K562 (cell line): ENCODE data around the gene ZNF598. TPM values are rescaled to one million over a fixed set of nuclear protein-coding genes. Genes with fewer than 3 reads are reported as not detected.

ENCODE experiments used
- CCNT2 ChIP-seq: IDR thresholded peaks from 2 replicates; pipeline ENCODE4 v1.6.1; 2011; ENCODE audit warnings: borderline replicate concordance, low read depth, mild to moderate bottlenecking, moderate library complexity, mixed read lengths, low read length; ENCODE audit not compliant: insufficient read length; ENCODE audit errors: extremely low read depth
- CREB1 ChIP-seq, 2 experiments: sonication (generic) in 1 of 2; formaldehyde crosslinking in 1 of 2; IDR thresholded peaks; 2 replicates each; pipeline versions ENCODE4 v1.6.1 to v1.8.0; 2012 to 2022; ENCODE audit warnings: inconsistent platforms in 1 of 2, mild to moderate bottlenecking in 1 of 2, missing genetic modification reagents in 1 of 2, moderate library complexity in 1 of 2
- CTCFL ChIP-seq: IDR thresholded peaks from 2 replicates; pipeline ENCODE4 v1.6.1; 2011; ENCODE audit warnings: borderline replicate concordance, low read depth, mild to moderate bottlenecking, moderate library complexity, low read length; ENCODE audit not compliant: insufficient read depth, poor library complexity, severe bottlenecking
- FOXA3 ChIP-seq, 2 experiments: fragments of 450-650 bp in 1 of 2; sonication (generic) in 1 of 2; formaldehyde crosslinking; IDR thresholded peaks in 1 of 2; conservative IDR thresholded peaks in 1 of 2; 2 replicates each; pipeline versions ENCODE4 v1.4.0 to v1.8.0; 2020 to 2022; ENCODE audit warnings: mild to moderate bottlenecking in 2 of 2, missing genetic modification reagents in 1 of 2
- KLF13 ChIP-seq: fragments of 450-650 bp; IDR thresholded peaks from 2 replicates; pipeline ENCODE4 v1.6.1; 2016; ENCODE audit warnings: missing genetic modification characterization, low read depth, mild to moderate bottlenecking, missing compliant biosample characterization, moderate library complexity, borderline replicate concordance
- NONO ChIP-seq, 2 experiments: fragments of 200-400 bp in 1 of 2; fragments of 450-650 bp in 1 of 2; formaldehyde crosslinking in 1 of 2; IDR thresholded peaks; 2 replicates each; pipeline ENCODE4 v1.6.1; 2017; ENCODE audit warnings: low read depth in 2 of 2, mild to moderate bottlenecking in 2 of 2, moderate library complexity in 2 of 2, low read length in 1 of 2
- NR2F6 ChIP-seq: fragments of 450-650 bp; formaldehyde crosslinking; IDR thresholded peaks from 2 replicates; pipeline ENCODE4 v1.4.0; 2020; ENCODE audit warnings: mild to moderate bottlenecking
- PCBP2 ChIP-seq: fragments of 200-400 bp; formaldehyde crosslinking; IDR thresholded peaks from 2 replicates; pipeline ENCODE4 v1.6.1; 2018; ENCODE audit warnings: low read length, low read depth, mild to moderate bottlenecking, moderate library complexity; ENCODE audit not compliant: poor library complexity, severe bottlenecking
- PHF21A ChIP-seq: fragments of 450-650 bp; IDR thresholded peaks from 2 replicates; pipeline ENCODE4 v1.6.1; 2017; ENCODE audit warnings: low read depth, borderline replicate concordance
- POLR2AphosphoS5 ChIP-seq: IDR thresholded peaks from 2 replicates; pipeline ENCODE4 v1.6.1; 2011; ENCODE audit warnings: mild to moderate bottlenecking, low read depth, low read length, moderate library complexity; ENCODE audit not compliant: control insufficient read depth, insufficient read depth
- POLR2B ChIP-seq: fragments of 450-650 bp; IDR thresholded peaks from 2 replicates; pipeline ENCODE4 v1.6.1; 2018; ENCODE audit warnings: low read depth; ENCODE audit not compliant: partially characterized antibody
- POLR2H ChIP-seq: IDR thresholded peaks from 2 replicates; pipeline ENCODE4 v1.6.1; 2016; ENCODE audit warnings: missing genetic modification characterization, low read depth, mild to moderate bottlenecking, control low read depth, missing compliant biosample characterization, moderate library complexity
- SUPT5H ChIP-seq: fragments of 450-650 bp; IDR thresholded peaks from 2 replicates; pipeline ENCODE4 v1.6.1; 2016
- TAF1 ChIP-seq: IDR thresholded peaks from 2 replicates; pipeline ENCODE4 v1.6.1; 2011; ENCODE audit warnings: mild to moderate bottlenecking, low read length, moderate library complexity; ENCODE audit not compliant: insufficient read depth, control insufficient read depth, severe bottlenecking; ENCODE audit errors: extremely low read depth
- TCFL5 ChIP-seq: fragments of 250-450 bp; sonication (Bioruptor Pico); conservative IDR thresholded peaks from 2 replicates; pipeline ENCODE4 v1.6.1; 2021; ENCODE audit warnings: mild to moderate bottlenecking, moderate library complexity, matching md5 sums
- TSHZ1 ChIP-seq: fragments of 250-450 bp; sonication (Bioruptor Pico); IDR thresholded peaks from 2 replicates; pipeline ENCODE4 v1.4.0; 2020; ENCODE audit warnings: mild to moderate bottlenecking, moderate library complexity
- ZFP30 ChIP-seq: fragments of 250-450 bp; sonication (Bioruptor Pico); IDR thresholded peaks from 2 replicates; pipeline ENCODE4 v1.8.0; 2022; ENCODE audit warnings: moderate library complexity, mild to moderate bottlenecking, inconsistent platforms, borderline replicate concordance
- ZNF551 ChIP-seq: fragments of 250-450 bp; sonication (Bioruptor Pico); IDR thresholded peaks from 2 replicates; pipeline ENCODE4 v1.5.0; 2021; ENCODE audit warnings: mild to moderate bottlenecking, moderate library complexity
- ZNF695 ChIP-seq: fragments of 450-650 bp; formaldehyde crosslinking; IDR thresholded peaks from 2 replicates; pipeline ENCODE4 v1.4.0; 2020; ENCODE audit warnings: mild to moderate bottlenecking, moderate library complexity
- polyA plus RNA-seq, 8 experiments: library from polyadenylated mRNA; depleted of rRNA in 4 of 8; stranded (reverse) in 5 of 8; unstranded in 3 of 8; fragments of >200 nt; fragmentation: Nextera tagmentation in 2 of 8; fragmentation: Illumina TruSeq in 1 of 8; extraction: Ambion mirVana in 2 of 8; extraction: Trizol in 1 of 8; gene quantifications; 2 replicates each; pipeline versions ENCODE4 v1.2.1 to v1.2.3, GENCODE V29; 2011 to 2014; ENCODE audit warnings: inconsistent platforms in 1 of 8, missing spikeins in 1 of 8
- total RNA-seq, 7 experiments: library from RNA; depleted of rRNA in 6 of 7; stranded (reverse); fragments of >200 nt in 6 of 7; fragmentation: Illumina TruSeq in 2 of 7; extraction: Trizol in 2 of 7; gene quantifications; 2 replicates each; pipeline versions ENCODE4 v1.2.1 to v1.2.3, GENCODE V29; 2011 to 2021; ENCODE audit warnings: low replicate concordance in 1 of 7

Gene ZNF598
- total and polyA plus RNA-seq, 9 of the 15 experiments (the other 6 are each of a cell fraction or from before 2014, with no cell fraction given), result 0.11 to 115 (median 29.6) TPM

GRCh38 chr16:1960665-1961630 is 48.7 kb downstream of the ZNF598 start (continued):
- TF ChIP-seq PCBP2, result no peak
- peak; percentile 0 for TF ChIP-seq CTCFL
- peak; percentile 88 for TF ChIP-seq POLR2AphosphoS5
- TF ChIP-seq ZNF551 (CRISPR knock-in tag), result peak; percentile 83; the same call in 1 of the 2 replicates
- TF ChIP-seq CCNT2, result no peak
- TF ChIP-seq ZNF695, result 0 out of 2 replicates have a peak, but pooled peaks have one; percentile 52
- no peak for TF ChIP-seq NONO (IDR thresholded peaks at IDR 0.05; ENCODE audit: low read depth in 2 of 2, low read length in 1 of 2)
- TF ChIP-seq ZFP30 (CRISPR knock-in tag), result 0 out of 2 replicates have a peak, but pooled peaks have one; percentile 22
- peak; percentile 18 for TF ChIP-seq TAF1
- TF ChIP-seq SUPT5H, result peak; percentile 95
- TF ChIP-seq CREB1 (IDR thresholded peaks at IDR 0.05), result no peak; the same call in 1 of the 2 replicates
- TF ChIP-seq CREB1 (CRISPR knock-in tag; IDR thresholded peaks at IDR 0.05), result 0 out of 2 replicates have a peak, but pooled peaks have one; percentile 18
- no peak for TF ChIP-seq TSHZ1
- peak; percentile 40; the same call in 1 of the 2 replicates for TF ChIP-seq POLR2H (tag)
- peak; percentile 92 for TF ChIP-seq POLR2B
- no peak for TF ChIP-seq KLF13
- TF ChIP-seq FOXA3 (CRISPR knock-in tag; conservative IDR thresholded peaks at IDR 0.05 in 1 of 2, IDR thresholded peaks at IDR 0.05 in 1 of 2), result peak in 1 of 2 experiments; percentile 53; a peak in 1 of 4 replicates
- TF ChIP-seq TCFL5, result no peak
- TF ChIP-seq PHF21A, result 0 out of 2 replicates have a peak, but pooled peaks have one; percentile 40
- TF ChIP-seq NR2F6 (CRISPR knock-in tag), result no peak
